GM21447 (cell line): ENCODE results near the gene UPF2.
"Not testable (repeated sequence)": the region's sequence is repeated elsewhere in the genome, so short reads cannot be mapped to it uniquely, and the experiment has no call there.

Source experiments
- ATAC-seq: cut with Tn5 transposase; IDR thresholded peaks from one replicate; pipeline ENCODE4 v1.9.1; 2021; ENCODE audit not compliant: unreplicated experiment

UPF2 gene

DNA sequence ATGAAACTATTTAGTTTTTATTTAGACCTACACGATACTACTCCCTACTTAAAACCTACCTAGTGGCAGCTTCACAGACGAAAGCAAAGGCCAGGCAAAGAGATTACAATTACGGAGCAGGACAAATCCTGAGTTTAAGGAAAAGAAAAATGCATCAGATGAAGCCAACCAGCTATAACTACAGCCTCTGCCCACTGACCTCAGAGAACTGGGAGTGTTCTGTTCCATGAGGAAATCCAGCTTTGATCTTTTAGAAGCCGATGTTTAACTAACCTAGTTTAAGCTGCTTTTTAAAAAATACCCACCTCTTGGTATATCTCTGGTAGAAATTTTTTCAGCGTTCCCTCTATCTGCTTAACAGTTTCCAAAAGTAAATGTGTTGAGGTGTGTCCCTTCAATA is 3.0 kb upstream of the UPF2 start:
- ATAC-seq, result no peak

DNA sequence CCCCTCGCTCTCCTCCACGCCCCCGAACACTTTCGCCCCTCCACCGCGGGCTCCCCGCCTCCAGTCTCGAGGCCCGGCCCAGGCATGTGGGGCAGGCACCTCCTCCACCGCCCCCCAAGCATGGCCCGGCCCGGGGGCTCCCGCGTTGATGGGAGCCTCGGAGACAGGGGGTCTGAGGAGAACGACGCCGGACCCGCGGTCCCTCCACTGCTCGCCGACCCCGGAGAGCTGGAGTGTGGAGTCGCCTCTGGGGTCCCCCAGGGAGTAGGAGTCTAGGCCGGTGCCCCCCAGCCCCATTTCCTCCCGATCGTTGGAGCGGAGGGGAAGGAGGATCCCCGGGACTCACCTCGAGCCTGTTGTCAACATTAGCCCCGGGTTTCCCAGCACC is 206 bp downstream of the UPF2 start:
- no peak for ATAC-seq

DNA sequence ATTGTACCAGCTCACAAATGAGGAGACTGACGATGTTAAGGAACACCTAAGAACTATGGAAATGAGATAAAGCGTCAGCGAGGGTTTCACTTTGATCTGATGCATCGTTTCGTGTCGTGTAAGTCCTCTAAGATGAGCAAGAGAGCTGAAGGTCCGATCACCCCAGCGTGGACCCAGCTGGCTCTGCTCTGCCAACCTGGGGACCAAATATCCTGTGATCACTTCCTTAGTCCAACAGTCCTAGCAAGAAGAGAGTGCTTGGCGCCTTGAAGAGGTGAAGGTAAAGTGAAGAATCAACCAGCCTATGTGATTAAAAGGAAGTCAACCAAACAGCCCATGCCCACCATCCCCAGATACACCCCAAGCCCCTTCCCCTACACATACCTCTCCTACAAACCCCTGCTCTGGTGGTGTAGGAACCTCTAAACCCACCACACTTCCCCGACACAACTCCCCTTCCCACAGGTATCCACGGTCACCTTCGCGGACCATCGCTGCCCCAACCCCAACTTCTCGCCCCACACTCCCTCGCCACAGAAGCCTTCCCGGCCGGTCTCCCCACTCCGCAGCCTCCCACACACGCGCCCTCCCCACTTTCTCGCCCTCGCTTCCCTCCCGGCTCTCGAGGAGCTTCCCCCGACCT is 722 bp downstream of the UPF2 start:
- ATAC-seq, result no peak

GRCh38 chr10:12036073-12036655 is 6.4 kb downstream of the UPF2 start:
- ATAC-seq, result no peak

GRCh38 chr10:12031404-12031803 is 11.2 kb downstream of the UPF2 start:
- ATAC-seq, result no peak

DNA sequence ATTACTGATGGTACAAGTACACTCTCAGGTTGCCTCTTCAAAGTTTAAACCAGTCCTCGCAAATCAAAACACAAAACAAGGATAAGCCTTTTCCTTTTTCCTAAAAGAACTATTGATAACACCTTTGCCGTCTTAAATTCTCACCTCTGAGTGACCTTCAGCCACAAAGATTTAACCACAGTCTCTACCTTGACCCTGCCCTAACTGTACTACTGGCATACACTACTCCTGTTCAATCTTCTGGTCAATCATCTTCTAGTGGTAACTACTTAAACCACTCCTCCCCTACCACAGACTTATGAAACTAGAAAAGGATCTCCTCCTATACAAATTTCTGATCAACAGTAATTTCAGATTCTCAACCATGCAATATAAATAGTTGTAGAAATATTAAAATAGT is 15.1 kb downstream of the UPF2 start:
- peak; percentile 92 for ATAC-seq

- ATAC-seq, result no peak
These were observed 17.0 kb downstream of the UPF2 start for GRCh38 chr10:12025591-12025990.

- no peak for ATAC-seq
These were observed 19.9 kb downstream of the UPF2 start for GRCh38 chr10:12022580-12023257.

GRCh38 chr10:12020574-12020973 is 22.0 kb downstream of the UPF2 start:
- ATAC-seq, result no peak

DNA sequence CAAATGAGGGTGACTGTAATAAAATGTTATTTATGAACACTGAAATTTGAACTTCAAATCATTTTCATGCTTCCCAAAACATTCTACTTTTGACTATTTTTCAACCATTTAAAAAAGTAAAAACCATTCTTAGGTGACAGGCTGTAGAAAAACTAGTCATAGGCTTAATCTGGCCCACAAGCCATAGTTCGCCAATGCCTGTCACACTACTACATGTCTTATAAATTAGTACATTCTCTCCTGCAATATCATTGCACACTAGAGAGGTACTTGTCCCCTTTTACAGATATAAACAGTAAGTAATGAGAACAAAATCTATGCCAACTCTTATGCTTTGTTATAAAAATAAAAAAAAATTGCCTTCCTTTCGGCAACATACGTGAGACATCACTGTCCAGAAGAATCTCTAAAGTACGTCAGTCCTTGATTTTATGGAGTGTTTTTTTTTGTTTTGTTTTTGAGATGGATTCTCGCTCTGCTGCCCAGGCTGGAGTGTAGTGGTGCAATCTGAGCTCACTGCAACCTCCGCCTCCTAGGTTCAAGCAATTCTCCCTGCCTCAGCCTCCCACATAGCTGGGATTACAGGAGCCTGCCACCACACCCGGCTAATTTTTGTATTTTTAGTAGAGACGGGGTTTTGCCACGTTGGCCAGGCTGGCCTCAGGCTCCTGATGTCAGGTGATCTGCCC is 23.2 kb downstream of the UPF2 start:
- no peak for ATAC-seq

DNA sequence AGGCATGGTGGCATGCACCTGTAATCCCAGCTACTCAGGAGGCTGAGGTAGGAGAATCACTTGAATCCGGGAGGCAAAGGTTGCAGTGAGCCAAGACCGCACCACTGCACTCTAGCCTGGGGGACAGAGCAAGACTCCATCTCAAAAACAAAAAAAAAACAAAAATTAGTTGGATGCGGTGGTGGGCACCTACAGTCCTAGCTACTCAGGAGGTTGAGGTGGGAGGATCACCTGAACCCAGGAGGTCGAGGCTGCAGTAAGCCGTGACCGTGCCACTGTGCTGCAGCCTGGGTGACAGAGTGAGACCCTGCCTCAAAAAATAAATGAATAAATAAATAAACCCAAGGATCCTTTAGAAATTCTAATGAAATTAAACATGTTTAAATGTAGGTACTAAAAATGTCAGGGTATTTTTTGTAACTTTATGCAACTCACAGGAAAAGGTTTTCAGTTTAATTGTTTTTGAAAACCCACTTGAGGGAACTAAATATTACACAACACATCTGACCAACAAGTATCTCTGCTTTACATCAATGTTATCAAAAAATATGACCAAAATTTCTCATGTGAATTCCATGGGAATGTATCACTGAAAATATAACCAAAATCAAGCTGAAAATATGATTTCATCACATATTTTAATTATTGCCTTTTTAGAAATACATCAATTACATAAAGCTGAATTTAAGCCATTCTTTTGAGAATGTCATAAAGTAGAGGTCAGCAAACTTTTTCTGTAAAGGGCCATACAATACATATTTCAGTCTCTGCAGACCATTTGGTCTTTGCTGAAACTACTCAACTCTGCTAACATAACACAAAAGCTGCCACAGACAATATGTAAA is 23.9 kb downstream of the UPF2 start:
- no peak for ATAC-seq

DNA sequence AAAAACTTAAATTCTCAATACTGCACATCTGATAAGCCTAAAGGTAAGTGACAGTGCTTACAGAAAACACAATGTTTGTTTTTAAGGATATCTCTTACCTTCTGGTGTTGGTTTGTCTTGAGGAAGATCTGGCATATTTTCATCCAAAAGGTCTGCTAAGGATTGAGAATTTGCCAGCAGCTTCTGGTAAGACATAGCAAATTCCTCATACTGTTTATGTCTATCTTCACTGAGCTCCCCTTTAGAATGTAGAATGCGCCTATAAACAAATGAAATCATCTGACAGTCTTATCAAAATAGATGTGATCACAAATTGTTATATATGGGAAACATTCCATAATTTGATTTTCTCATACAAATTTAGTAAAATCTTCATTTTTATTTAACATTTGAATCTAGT is 28.7 kb downstream of the UPF2 start:
- ATAC-seq, result no peak

DNA sequence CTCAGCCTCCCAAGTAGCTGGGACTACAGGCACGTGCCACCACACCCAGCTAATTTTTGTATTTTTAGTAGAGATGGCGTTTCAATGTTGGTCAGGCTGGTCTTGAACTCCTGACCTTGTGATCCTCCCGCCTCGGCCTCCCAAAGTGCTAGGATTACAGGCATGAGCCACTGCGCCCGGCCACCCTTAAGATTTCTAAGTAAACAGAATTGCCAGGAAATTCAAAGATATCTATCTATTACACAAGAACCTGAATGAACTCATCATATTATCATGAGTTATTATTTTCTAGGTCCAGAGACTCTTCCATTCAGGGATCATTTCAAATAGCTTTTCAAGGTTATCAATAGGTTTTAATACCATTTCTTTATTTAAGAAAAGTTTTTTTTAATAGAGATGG is 29.2 kb downstream of the UPF2 start:
- ATAC-seq, result not testable (repeated sequence)

GRCh38 chr10:12010353-12010752 is 32.3 kb downstream of the UPF2 start:
- ATAC-seq, result no peak

DNA sequence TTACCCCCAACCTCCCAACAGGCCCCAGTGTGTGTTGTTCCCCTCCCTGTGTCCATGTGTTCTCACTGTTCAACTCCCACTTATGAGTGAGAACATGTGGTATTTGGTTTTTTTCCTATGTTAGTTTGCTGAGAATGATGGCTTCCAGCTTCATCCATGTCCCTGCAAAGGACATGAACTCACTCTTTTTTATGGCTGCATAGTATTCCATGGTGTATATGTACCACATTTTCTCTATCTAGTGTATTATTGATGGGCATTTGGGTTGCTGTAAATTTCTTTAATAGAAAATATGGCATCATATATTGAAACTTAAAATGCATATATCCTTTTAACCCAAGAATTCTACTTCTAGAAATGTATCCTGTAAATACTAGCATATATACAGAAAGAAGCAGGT is 33.8 kb downstream of the UPF2 start:
- not testable (repeated sequence) for ATAC-seq

DNA sequence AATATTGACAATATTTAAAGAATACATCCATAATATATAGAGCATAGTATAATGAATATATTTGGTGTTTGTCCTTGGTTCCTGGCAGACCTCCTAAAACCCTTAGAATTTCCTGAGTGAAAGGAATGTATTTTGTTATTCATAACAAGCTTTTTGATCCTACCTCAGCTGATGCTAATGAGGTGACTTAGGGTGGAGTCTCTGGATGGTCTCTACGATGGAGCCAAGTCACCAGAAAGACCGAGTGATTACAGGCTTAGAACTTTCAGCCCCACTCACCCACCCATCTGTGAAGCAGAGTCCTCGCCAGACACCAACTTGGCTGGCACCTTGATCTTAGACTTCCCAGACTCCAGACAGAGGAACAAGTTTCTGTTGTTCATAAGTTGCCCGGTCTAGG is 35.9 kb downstream of the UPF2 start:
- no peak for ATAC-seq

DNA sequence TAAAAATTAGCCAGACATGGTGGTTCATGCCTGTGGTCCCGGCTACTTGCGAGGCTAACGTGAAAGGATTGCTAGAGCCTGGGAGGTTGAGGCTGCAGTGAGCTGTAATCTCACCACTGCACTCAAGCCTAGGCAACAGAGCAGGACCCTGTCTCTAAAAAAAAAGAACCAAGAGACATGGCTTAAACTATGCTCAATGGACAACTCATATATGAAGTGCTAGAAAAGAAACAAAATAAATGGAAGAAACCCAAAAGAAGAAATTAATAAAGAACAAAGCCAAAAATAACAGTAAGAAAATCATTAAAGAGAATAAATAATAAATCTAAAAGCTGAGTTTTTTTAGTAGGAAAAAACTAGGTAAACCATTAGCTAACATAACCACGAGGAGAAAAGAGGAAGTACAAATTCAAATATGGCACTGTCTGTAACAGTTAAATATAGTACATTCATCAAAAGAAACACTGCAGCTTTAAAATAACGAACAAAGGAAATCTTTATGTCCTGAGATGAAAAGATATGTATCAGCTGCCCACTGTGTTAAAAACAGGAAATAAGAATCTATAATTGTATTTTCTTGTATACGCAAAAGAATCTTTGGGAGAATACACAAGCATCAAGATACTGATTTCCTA is 48.7 kb downstream of the UPF2 start:
- ATAC-seq, result peak; percentile 88

- ATAC-seq, result no peak
These were observed 53.7 kb downstream of the UPF2 start for GRCh38 chr10:11988924-11989323.

DNA sequence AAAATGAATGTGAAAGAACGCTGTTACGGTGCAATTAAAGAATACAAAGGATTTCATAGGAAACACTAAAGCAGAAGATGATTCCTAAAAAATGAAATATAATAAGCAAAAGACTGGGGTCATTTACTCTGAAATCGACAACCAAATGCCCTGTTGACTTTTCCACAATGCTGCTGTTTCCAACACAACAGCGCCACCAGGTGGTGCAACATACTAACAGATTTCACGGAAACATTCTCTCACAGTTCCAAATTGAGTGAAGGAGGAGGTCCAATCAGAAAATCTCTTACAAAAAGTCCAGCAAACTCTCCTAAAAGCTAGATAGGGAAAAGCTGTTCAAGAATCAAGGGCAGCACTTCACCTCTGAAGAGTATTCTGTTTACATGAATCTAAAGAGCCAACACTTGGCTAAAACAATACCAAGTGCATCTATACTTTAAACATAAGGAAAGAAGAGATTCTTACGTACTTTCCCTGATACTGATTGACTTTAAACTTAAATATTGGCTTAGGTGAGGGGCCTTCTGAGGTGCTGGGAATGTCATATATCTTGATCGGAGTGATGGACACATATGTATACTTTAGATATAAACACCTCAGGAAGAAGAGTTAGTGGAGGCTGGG is 55.9 kb downstream of the UPF2 start:
- ATAC-seq, result peak; percentile 60

DNA sequence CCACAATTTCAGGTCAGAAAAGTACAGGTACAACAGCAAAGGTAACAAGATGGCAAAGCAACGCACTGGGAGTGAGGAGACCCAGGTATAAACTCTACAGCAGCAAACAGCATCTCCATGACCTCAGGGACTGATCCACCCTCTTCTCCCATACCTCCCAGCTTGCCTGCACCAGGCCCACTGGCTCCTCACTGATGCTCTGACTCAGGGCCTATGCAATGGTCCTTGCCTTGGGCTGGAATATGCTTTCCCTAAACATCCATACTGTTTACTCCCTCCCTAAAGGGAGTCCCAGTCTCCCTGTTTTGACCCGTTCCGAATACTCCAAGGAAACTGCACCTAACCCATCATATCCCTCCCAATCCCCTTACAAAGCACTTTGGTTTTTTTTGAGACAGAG is 60.4 kb downstream of the UPF2 start:
- no peak for ATAC-seq
